GM12878 (cell line): ENCODE results near the gene COL7A1. TPM values are rescaled to one million over a fixed set of nuclear protein-coding genes. Genes with fewer than 3 reads are reported as not detected.

ENCODE experiments used
- ATAC-seq: fragments of 200-7000 bp; cut with Tn5 transposase; 3 replicates; pipeline ENCODE4 v1.9.1; 2020; ENCODE audit warnings: mild to moderate bottlenecking, moderate library complexity
- BruUV-seq: library from RNA; stranded (reverse); fragments of 400-500 nt; replicated peaks from 2 replicates; lab custom pipeline; 2021; lab: Mats Ljungman, UMichigan
- CTCF ChIA-PET: fragments of 300-600 bp; sonication (Branson Sonifier 250); formaldehyde crosslinking; extraction: SDS; loops from one replicate; lab custom pipeline; 2021; ENCODE audit warnings: inconsistent platforms; lab: Yijun Ruan, JAX
- POLR2A ChIA-PET: fragments of 350-600 bp; formaldehyde crosslinking; extraction: SDS; loops from one replicate; lab custom pipeline; 2021; ENCODE audit warnings: inconsistent platforms; lab: Charles Lee
- RAD21 ChIA-PET: fragments of 300-600 bp; sonication (Branson Sonifier 250); formaldehyde crosslinking; loops from one replicate; lab custom pipeline; 2023; ENCODE audit warnings: antibody characterized with exemption; ENCODE audit not compliant: unreplicated experiment; lab: Charles Lee
- SMC1A ChIA-PET: fragments of 300-600 bp; sonication (Branson Sonifier 250); formaldehyde crosslinking; loops from one replicate; lab custom pipeline; 2023; ENCODE audit not compliant: unreplicated experiment, uncharacterized antibody; lab: Charles Lee
- DNase-seq: peaks from one replicate; pipeline ENCODE4 v3.0.0-alpha.2; 2011; ENCODE audit warnings: low read depth, low spot score
- FAIRE-seq: peaks from 3 replicates; lab custom pipeline; 2011; peaks lifted over from hg19 to GRCh38; lab: Jason Lieb, UNC
- H2AFZ ChIP-seq: 2 replicates; pipeline ENCODE4 v1.6.0; 2011; ENCODE audit warnings: low read depth, low read length, control low read depth; ENCODE audit not compliant: control insufficient read depth
- H3K27ac ChIP-seq: 2 replicates; pipeline ENCODE4 v1.5.1; 2011; ENCODE audit warnings: control low read depth; ENCODE audit not compliant: control insufficient read depth, insufficient read depth
- H3K27me3 ChIP-seq, 2 experiments: replicated peaks in 1 of 2; 2 replicates each; pipeline versions ENCODE4 v1.6.0 to v1.6.1; 2011; ENCODE audit warnings: low read length in 1 of 2; ENCODE audit not compliant: control insufficient read depth in 2 of 2, insufficient read depth in 2 of 2
- H3K36me3 ChIP-seq, 2 experiments: 2 replicates each; pipeline ENCODE4 v1.5.1; 2011; ENCODE audit warnings: low read length in 1 of 2; ENCODE audit not compliant: control insufficient read depth in 2 of 2, insufficient read depth in 2 of 2
- H3K4me1 ChIP-seq: 2 replicates; pipeline ENCODE4 v1.6.1; 2011; ENCODE audit warnings: mild to moderate bottlenecking, low read length, moderate library complexity, mixed read lengths; ENCODE audit not compliant: control insufficient read depth, insufficient read depth
- H3K4me2 ChIP-seq: 2 replicates; pipeline ENCODE4 v1.6.0; 2011; ENCODE audit warnings: control low read depth; ENCODE audit not compliant: control insufficient read depth, insufficient read depth
- H3K4me3 ChIP-seq: fragments of 200-600 bp; sonication (generic); 2 replicates; pipeline ENCODE4 v1.5.1; 2016
- H3K79me2 ChIP-seq: 2 replicates; pipeline ENCODE4 v1.6.0; 2011; ENCODE audit warnings: low read length; ENCODE audit not compliant: control insufficient read depth, insufficient read depth
- H3K9ac ChIP-seq: 2 replicates; pipeline ENCODE4 v1.8.0; 2011; ENCODE audit warnings: low read length, control low read depth, mixed read lengths; ENCODE audit not compliant: control insufficient read depth, insufficient read depth
- H3K9me3 ChIP-seq: replicated peaks from 3 replicates; pipeline ENCODE4 v1.5.1; 2011; ENCODE audit warnings: mild to moderate bottlenecking, low read length; ENCODE audit not compliant: control insufficient read depth, insufficient read depth
- H4K20me1 ChIP-seq: 2 replicates; pipeline ENCODE4 v1.6.0; 2011; ENCODE audit not compliant: control insufficient read depth, insufficient read depth
- BHLHE40 ChIP-seq, 2 experiments: fragments of 450-650 bp in 1 of 2; IDR thresholded peaks; 2 replicates each; pipeline ENCODE4 v1.6.1; 2011 to 2017; ENCODE audit warnings: low read depth in 2 of 2, borderline replicate concordance in 1 of 2, improper control_type of control experiment in 1 of 2, low read length in 1 of 2, mild to moderate bottlenecking in 1 of 2
- NFIC ChIP-seq: IDR thresholded peaks from 2 replicates; pipeline ENCODE4 v1.6.1; 2012; ENCODE audit warnings: low read depth, mild to moderate bottlenecking, inconsistent platforms, low read length, moderate library complexity
- PBX3 ChIP-seq: IDR thresholded peaks from 2 replicates; pipeline ENCODE4 v1.6.1; 2011; ENCODE audit warnings: mild to moderate bottlenecking, low read depth, low read length, moderate library complexity; ENCODE audit not compliant: insufficient replicate concordance
- RELB ChIP-seq: fragments of 450-650 bp; IDR thresholded peaks from 2 replicates; pipeline ENCODE4 v1.6.1; 2017; ENCODE audit warnings: low read depth, mild to moderate bottlenecking, moderate library complexity
- SIX5 ChIP-seq: IDR thresholded peaks from 2 replicates; pipeline ENCODE4 v1.6.1; 2011; ENCODE audit warnings: mild to moderate bottlenecking, low read depth, low read length, moderate library complexity; ENCODE audit not compliant: severe bottlenecking
- SMARCA5 ChIP-seq: fragments of 450-650 bp; IDR thresholded peaks from 2 replicates; pipeline ENCODE4 v1.6.1; 2017; ENCODE audit warnings: mild to moderate bottlenecking
- ZNF24 ChIP-seq: fragments of 450-650 bp; IDR thresholded peaks from 2 replicates; pipeline ENCODE4 v1.6.1; 2017; ENCODE audit warnings: antibody characterized with exemption, mild to moderate bottlenecking
- ZNF274 ChIP-seq: IDR thresholded peaks from one replicate; pipeline ENCODE4 v1.8.0; 2011; ENCODE audit not compliant: insufficient read length, insufficient read depth
- WGBS: methylation state at CpG from one replicate; pipeline ENCODE4 v1.1.6; 2016; ENCODE audit warnings: low lambda C conversion rate; ENCODE audit not compliant: insufficient replicate concordance, insufficient coverage; ENCODE audit errors: missing lambda C conversion rate; 5-methylcytosine and 5-hydroxymethylcytosine counted together
- in situ Hi-C: fragments of 300-500 bp; cut with MboI; formaldehyde crosslinking; loops from 9 replicates; pipeline ENCODE4 v1.14.3; 2018; ENCODE audit warnings: mixed read lengths
- intact Hi-C: fragments of 100-400 bp; cut with micrococcal nuclease; formaldehyde crosslinking; loops from one replicate; pipeline ENCODE4 v1.14.2; 2022; ENCODE audit not compliant: unreplicated experiment
- polyA plus RNA-seq, 11 experiments: library from polyadenylated mRNA; depleted of rRNA in 4 of 11; unstranded in 6 of 11; stranded (reverse) in 5 of 11; fragments of >200 nt; fragmentation: Nextera tagmentation in 4 of 11; fragmentation: Illumina TruSeq in 1 of 11; extraction: Ambion mirVana in 4 of 11; extraction: Trizol in 1 of 11; gene quantifications; 1 replicate in 1 of 11; 2 replicates in 10 of 11; pipeline versions ENCODE4 v1.2.1 to v1.2.3, GENCODE V29; 2011 to 2016; ENCODE audit warnings: inconsistent platforms in 2 of 11, missing spikeins in 2 of 11, low read depth in 1 of 11
- total RNA-seq, 4 experiments: library from RNA; depleted of rRNA in 3 of 4; stranded (reverse); fragments of >200 nt in 3 of 4; fragmentation: Illumina TruSeq in 1 of 4; extraction: Trizol in 1 of 4; gene quantifications; 2 replicates each; pipeline versions ENCODE4 v1.2.1 to v1.2.3, GENCODE V29; 2013 to 2021

COL7A1 gene
- total and polyA plus RNA-seq, 10 of the 15 experiments (the other 5 are each of a cell fraction or from before 2014, with no cell fraction given) = 0.01 to 1.9 (median 0.29) TPM; not detected in 1

GRCh38 chr3:48585411-48585810, 9.7 kb downstream of the COL7A1 start:
- no peak overlapping the region for H3K4me3 ChIP-seq
- FAIRE-seq (no peak), DNase-seq (no peak), ATAC-seq (no peak)
- in situ Hi-C loops = no loop called here
- RAD21 ChIA-PET = no interaction called here
- POLR2A ChIA-PET = no interaction called here
- WGBS = 29% methylated on average over 8 of the region's 8 CpGs
- H3K79me2 ChIP-seq = no peaks in the 10 kb centered on the region
- no peaks in the 10 kb centered on the region for H3K9me3 ChIP-seq
- no peaks in the 10 kb centered on the region for H3K27me3 ChIP-seq
- no TSS peak for BruUV-seq
- H3K4me2 ChIP-seq = no peak overlapping the region
- no peaks in the 10 kb centered on the region for H3K4me1 ChIP-seq
- H3K36me3 ChIP-seq = no peaks in the 10 kb centered on the region
- no peak overlapping the region for H3K9ac ChIP-seq
- intact Hi-C loops = no loop called here
- H2AFZ ChIP-seq = no peak overlapping the region
- CTCF ChIA-PET = no interaction called here
- TF ChIP-seq ZNF24 = no peak
- no peak for TF ChIP-seq RELB
- no peak for TF ChIP-seq SIX5
- no peak for TF ChIP-seq ZNF274
- no peak for TF ChIP-seq BHLHE40 (IDR thresholded peaks at IDR 0.05; ENCODE audit: borderline replicate concordance in 1 of 2, low read depth in 2 of 2, low read length in 1 of 2)
- no peak for TF ChIP-seq PBX3
- no peak for TF ChIP-seq SMARCA5
- TF ChIP-seq NFIC = no peak
- no peak overlapping the region for H3K27ac ChIP-seq
- SMC1A ChIA-PET = no interaction called here
- H4K20me1 ChIP-seq = no peaks in the 10 kb centered on the region
